Right renal cortex interstitium (tissue), 3 donors: ENCODE measurements around the gene RCAN3. TPM values are rescaled to one million over a fixed set of nuclear protein-coding genes. Genes with fewer than 3 reads are reported as not detected.

Source experiments
- DNase-seq, 3 donors: peaks; one replicate each; pipeline ENCODE4 v3.0.0-alpha.2; 2013; ENCODE audit warnings: low read depth in 3 of 3, low spot score in 2 of 3
- polyA plus RNA-seq, 3 donors: library from polyadenylated mRNA; unstranded; fragments of 120-200 nt; gene quantifications; one replicate each; pipeline ENCODE4 v1.2.1, GENCODE V29; 2013; ENCODE audit not compliant: insufficient read length in 3 of 3

The RCAN3 gene
- polyA plus RNA-seq, 3 donors, result 8.6 to 10.9 (median 10.9) TPM

GRCh38 chr1:24572301-24572700 lies 69.7 kb downstream of the RCAN3 start:
- no peak for DNase-seq

DNA sequence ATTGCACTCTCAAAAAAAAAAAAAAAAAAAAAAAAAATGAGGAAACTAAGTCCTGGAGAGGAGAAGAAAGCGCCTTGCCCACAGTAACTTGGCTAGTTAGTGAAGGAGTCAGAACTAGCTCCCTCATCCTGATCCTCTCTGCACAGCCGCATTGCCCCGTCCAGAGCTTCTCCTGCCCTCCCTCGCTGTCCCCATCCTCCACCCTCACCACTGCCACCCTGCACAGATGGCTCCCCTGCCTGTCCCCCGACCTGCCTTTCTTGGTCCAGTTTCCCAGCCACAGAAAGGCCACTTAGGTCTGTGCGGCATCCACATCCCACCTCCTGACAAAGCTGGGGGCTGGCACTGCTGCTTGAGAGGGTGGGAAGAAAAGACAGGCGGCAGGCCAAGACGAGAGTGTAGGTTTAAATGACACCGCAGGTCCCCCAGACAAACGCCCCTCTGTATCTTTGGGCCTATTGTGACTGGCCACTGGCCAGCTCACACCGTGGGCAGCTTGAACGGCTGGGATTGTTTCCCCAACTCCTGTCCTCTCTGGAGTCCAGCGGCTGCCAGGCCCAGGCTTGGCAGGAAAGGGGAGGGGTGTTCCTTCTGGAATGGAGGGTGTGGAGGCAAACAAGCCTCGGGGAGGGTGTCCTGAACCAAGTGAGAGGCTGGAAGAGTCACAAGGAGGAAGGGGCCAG lies 73.4 kb downstream of the RCAN3 start:
- DNase-seq, result no peak

DNA sequence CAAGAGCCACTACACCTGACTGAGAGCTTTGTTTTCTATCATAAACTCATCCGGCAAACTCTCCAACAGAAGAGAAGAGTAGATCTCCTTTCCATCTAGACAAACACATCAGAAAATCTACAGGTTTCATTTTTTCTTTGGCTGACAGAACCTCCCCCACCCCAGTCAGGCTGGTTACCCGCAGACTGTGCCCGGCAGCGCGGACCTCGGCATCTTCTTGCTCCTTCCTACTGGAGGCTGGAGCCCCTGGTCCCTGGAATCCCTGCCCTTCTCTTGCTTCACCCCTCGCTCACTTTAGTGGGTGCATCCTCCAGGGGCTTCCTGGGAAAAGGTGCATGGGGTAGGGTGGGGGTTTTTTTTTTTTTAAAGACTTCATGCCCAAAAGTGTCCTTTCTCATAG lies 76.2 kb downstream of the RCAN3 start:
- no peak for DNase-seq

DNA sequence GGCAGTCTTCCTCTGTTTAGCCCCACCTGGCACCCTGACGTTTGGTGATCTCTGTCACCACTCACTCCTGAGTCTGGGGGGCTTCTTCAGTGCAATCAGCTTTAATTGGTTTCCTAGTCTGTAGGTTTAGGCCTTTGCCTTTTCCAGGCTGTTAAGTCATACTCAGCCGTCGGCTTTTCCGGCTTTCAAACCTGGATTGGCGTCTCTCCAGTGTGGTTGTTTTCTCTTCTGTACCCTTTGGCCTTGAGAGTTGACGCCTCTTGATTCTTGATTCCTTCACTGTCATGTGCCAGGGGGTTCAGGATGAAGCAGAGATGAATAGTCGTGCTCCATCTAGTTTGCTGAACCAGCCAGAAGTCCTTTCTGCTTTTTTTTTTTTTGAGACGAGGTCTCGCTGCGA lies 78.1 kb downstream of the RCAN3 start:
- DNase-seq, result no peak

DNA sequence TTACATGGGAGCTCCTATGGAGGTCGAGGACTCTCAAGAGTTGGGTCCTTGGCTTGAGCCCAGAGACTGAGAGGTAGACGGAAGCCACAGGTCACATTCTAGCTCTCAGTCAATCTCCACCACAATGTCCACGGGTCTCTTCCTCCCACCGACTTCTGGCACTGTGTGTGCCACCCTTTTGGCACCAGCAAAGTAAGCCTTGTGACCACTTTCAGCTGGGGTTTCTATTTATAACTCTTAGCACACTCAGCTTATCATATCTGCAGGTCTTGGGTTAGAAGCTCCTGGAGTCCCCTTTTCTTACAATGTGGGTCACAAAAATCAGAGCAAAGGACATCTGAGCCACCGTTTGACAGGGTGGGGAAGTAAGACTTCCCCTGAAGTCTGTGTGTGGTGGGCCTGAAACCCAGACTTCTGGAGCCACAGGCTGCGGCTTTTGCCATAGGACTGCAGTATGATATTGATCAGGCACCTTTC lies 81.6 kb downstream of the RCAN3 start:
- no peak for DNase-seq

GRCh38 chr1:24586119-24586518 lies 83.5 kb downstream of the RCAN3 start:
- no peak for DNase-seq

GRCh38 chr1:24586970-24587820 lies 84.6 kb downstream of the RCAN3 start:
- DNase-seq, result peak in 2 of 3 donors; percentile 41 to 42

DNA sequence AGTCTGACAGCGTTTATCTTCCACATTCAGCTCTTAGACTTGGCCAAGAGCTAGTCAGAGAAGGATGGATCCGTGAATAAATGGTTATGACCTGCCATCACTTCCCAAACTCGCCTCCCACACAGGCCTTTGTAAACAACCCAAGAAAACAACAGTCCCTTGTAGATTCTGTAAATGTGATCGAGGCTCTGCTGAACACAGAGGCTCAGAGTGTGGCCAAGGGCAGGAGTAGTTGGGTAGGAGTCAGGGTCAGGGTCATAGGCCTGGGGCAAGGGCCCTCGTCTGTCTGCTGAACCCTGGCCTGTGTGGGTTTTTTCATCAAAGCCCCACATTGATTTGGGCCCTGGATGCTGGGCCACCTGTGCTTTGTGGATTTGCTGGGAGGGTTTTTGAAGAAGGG lies 85.9 kb downstream of the RCAN3 start:
- DNase-seq, result no peak

DNA sequence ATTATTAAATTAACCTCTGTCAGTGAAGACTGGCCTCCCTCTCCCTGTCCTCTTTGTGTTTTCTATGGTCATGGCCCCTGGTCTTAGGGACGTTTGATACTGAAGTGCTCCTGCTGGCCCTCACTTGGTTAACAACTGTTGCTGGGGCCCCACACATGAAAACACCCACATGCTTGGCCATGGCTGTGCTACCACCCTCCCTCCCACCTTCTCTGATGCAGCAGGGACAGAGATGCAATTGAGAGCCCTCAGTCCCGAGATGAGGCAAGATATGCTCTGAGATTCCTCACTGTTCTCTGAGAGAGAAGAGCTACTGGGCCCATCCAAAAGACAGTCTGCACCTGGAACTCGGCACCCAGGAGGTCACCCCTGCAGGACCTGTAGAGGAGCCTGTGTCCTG lies 86.6 kb downstream of the RCAN3 start:
- DNase-seq, result no peak

Other genes with a start within 250 kb of the RCAN3 start
- gene GRHL3, start 183.5 kb upstream of the RCAN3 start, polyA plus RNA-seq, result 1 to 10 TPM in 2 of 3 donors, under 1 TPM in 1; 0.98 to 5.6 (median 3.6) TPM
- gene STPG1, start 89.1 kb upstream of the RCAN3 start, polyA plus RNA-seq, result 10 to 100 TPM; 11.3 to 13.4 (median 12.4) TPM
- gene NIPAL3, start 87.0 kb upstream of the RCAN3 start, polyA plus RNA-seq, result 10 to 100 TPM; 21.5 to 24.3 (median 23.1) TPM
- gene NCMAP, start 53.3 kb downstream of the RCAN3 start, polyA plus RNA-seq, result under 1 TPM; 0.58 to 0.87 (median 0.71) TPM
- gene SRRM1, start 140.5 kb downstream of the RCAN3 start, polyA plus RNA-seq, result 100 to 1,000 TPM; 105 to 138 (median 119) TPM
- 100 to 1,000 TPM; 189 to 210 (median 190) TPM for gene CLIC4, start 242.6 kb downstream of the RCAN3 start, polyA plus RNA-seq